GM12864 (cell line): Measurements from ENCODE around the gene GALNS.

Experiments used
- DNase-seq: peaks from one replicate; pipeline ENCODE4 v3.0.0-alpha.2; 2011; ENCODE audit warnings: low read depth
- H3K4me3 ChIP-seq: 2 replicates; pipeline ENCODE4 v1.5.1; 2011; ENCODE audit warnings: mild to moderate bottlenecking, low read depth, low read length, control low read depth
- CTCF ChIP-seq: IDR thresholded peaks from 2 replicates; pipeline ENCODE4 v1.5.1; 2011; ENCODE audit warnings: low read depth, mild to moderate bottlenecking, moderate library complexity, low read length, control low read depth, inconsistent platforms; ENCODE audit errors: missing control alignments

GALNS gene

GRCh38 chr16:88771294-88771772 is 85.4 kb downstream of the GALNS start:
- DNase-seq: no peak
- no peak overlapping the region for H3K4me3 ChIP-seq
- no peak for TF ChIP-seq CTCF

- no peak for TF ChIP-seq CTCF
- no peak overlapping the region for H3K4me3 ChIP-seq
- DNase-seq: no peak
Observed at GRCh38 chr16:88770461-88771293, 86.1 kb downstream of the GALNS start.

GRCh38 chr16:88769617-88770460 is 86.9 kb downstream of the GALNS start:
- TF ChIP-seq CTCF: no peak
- DNase-seq: no peak
- H3K4me3 ChIP-seq: no peak overlapping the region

GRCh38 chr16:88768071-88768783 is 88.5 kb downstream of the GALNS start:
- H3K4me3 ChIP-seq: no peak overlapping the region
- no peak for TF ChIP-seq CTCF
- no peak for DNase-seq

- no peak for DNase-seq
- H3K4me3 ChIP-seq: no peak overlapping the region
- no peak for TF ChIP-seq CTCF
Observed at GRCh38 chr16:88767546-88768070, 89.1 kb downstream of the GALNS start.

- no peak for TF ChIP-seq CTCF
- no peak for DNase-seq
- no peak overlapping the region for H3K4me3 ChIP-seq
Observed at GRCh38 chr16:88766975-88767374, 89.8 kb downstream of the GALNS start.
